DOHH2 (cell line): ENCODE results near the gene INCENP.

ENCODE experiments used
- H3F3A ChIP-seq: fragments of 200-600 bp; sonication (generic), shearing (Covaris generic); 2 replicates; pipeline ENCODE4 v1.6.0; 2016; ENCODE audit warnings: antibody characterized with exemption, mild to moderate bottlenecking; ENCODE audit not compliant: control insufficient read depth, insufficient read depth
- H3K27ac ChIP-seq: fragments of 200-600 bp; sonication (generic); 2 replicates; pipeline ENCODE4 v1.5.1; 2014; ENCODE audit warnings: low read depth, mild to moderate bottlenecking, low read length, moderate library complexity
- H3K27me3 ChIP-seq: fragments of 200-600 bp; sonication (generic); 2 replicates; pipeline ENCODE4 v1.6.1; 2014; ENCODE audit warnings: mild to moderate bottlenecking, low read length, mixed read lengths; ENCODE audit not compliant: control insufficient read depth
- H3K36me3 ChIP-seq: fragments of 200-600 bp; sonication (generic); 2 replicates; pipeline ENCODE4 v1.6.1; 2014; ENCODE audit warnings: mild to moderate bottlenecking, low read length, moderate library complexity, mixed read lengths; ENCODE audit not compliant: control insufficient read depth
- H3K4me1 ChIP-seq: fragments of 200-600 bp; sonication (generic); 2 replicates; pipeline ENCODE4 v1.6.1; 2014; ENCODE audit warnings: mild to moderate bottlenecking, low read length, mixed read lengths; ENCODE audit not compliant: control insufficient read depth
- H3K4me2 ChIP-seq: fragments of 200-600 bp; sonication (generic); 2 replicates; pipeline ENCODE4 v1.6.0; 2014; ENCODE audit warnings: mild to moderate bottlenecking, low read length, moderate library complexity
- H3K4me3 ChIP-seq: fragments of 200-600 bp; sonication (generic); 2 replicates; pipeline ENCODE4 v1.5.1; 2014; ENCODE audit warnings: mild to moderate bottlenecking, low read length, mixed read lengths
- H3K79me2 ChIP-seq: fragments of 200-600 bp; sonication (generic); 2 replicates; pipeline ENCODE4 v1.6.1; 2014; ENCODE audit warnings: mild to moderate bottlenecking, low read length, mixed read lengths; ENCODE audit not compliant: control insufficient read depth
- H3K9me2 ChIP-seq: fragments of 200-600 bp; sonication (generic); replicated peaks from 2 replicates; pipeline ENCODE4 v1.6.1; 2014; ENCODE audit warnings: mild to moderate bottlenecking, low read length, mixed read lengths; ENCODE audit not compliant: control insufficient read depth
- H3K9me3 ChIP-seq: fragments of 200-600 bp; sonication (generic); 2 replicates; pipeline ENCODE4 v1.6.1; 2014; ENCODE audit warnings: antibody characterized with exemption, low read length, mixed read lengths; ENCODE audit not compliant: control insufficient read depth, insufficient read depth
- H4K20me1 ChIP-seq: fragments of 200-600 bp; sonication (generic); 2 replicates; pipeline ENCODE4 v1.6.0; 2014; ENCODE audit warnings: low read depth, mild to moderate bottlenecking, antibody characterized with exemption, low read length, moderate library complexity; ENCODE audit not compliant: control insufficient read depth, insufficient read depth
- EZH2phosphoT487 ChIP-seq: fragments of 200-600 bp; sonication (generic); IDR thresholded peaks from 2 replicates; pipeline ENCODE4 v1.6.1; 2017; ENCODE audit warnings: borderline replicate concordance, mild to moderate bottlenecking, antibody characterized with exemption, low read length, moderate library complexity, mixed read lengths
- TF ChIP-seq, protein P1 (sequence below): fragments of 200-600 bp; sonication (generic); IDR thresholded peaks from one replicate; pipeline ENCODE4 v1.5.1; 2014; ENCODE audit warnings: antibody characterized with exemption, mild to moderate bottlenecking, low read depth, low read length; ENCODE audit not compliant: poor library complexity, severe bottlenecking

The INCENP gene

DNA sequence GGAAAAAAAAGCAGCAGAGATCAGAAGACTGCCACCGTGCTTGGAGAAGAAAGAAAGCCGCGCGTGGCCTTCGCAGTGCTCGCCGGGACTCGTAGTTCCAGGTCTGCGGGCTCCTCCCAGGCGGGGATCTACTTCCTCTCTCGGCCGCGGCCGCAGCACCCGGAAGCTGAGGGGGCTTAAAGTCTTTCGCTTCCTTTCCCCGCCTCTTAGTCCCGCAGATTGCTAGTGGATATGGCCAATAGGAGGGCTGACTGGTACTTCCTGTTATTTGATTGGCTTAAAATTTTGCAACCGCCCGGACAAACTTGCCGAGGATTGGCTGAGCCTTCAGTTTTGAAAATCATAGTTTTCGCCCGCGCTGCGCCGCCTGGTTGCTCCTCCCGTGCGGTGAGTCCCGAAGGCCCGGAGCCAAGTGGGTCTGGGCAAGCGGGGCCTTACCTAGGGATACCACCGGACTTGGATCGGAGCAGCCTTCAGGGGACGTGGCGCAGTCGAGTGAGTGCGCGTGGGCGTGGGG is at the start of gene INCENP:
Gene INCENP (plus strand): TSS at position 343 of the 517 bp plus-strand sequence. CDS start 4,151 bp downstream, outside the sequence.
- Histone ChIP-seq H3K27me3 (no peaks in the 10 kb centered on the region), H3K27ac (peak within 1 kb of the TSS; percentile 57)

DNA sequence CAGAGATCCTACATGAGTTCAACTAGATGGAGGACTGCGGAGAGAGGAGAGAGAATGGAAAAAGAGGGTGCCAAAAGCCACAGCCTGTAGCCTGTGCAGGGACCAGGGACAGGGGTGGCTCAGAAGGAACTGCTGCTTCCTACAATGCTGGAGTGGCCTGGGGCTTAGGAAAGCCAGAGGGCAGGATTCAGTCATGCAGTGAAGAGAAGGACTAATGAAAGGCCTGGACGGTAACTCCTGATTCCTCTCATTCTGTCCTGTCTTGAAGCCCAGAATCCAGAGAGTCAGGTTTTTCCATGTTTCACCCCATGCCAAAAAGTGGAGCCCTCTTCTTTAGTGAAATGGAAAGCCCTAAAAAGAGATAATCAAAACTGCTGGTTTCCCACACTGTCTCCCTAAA is 48.4 kb upstream of the INCENP start:
- no peak overlapping the region for H3K4me3 ChIP-seq
- TF ChIP-seq, protein P1, sequence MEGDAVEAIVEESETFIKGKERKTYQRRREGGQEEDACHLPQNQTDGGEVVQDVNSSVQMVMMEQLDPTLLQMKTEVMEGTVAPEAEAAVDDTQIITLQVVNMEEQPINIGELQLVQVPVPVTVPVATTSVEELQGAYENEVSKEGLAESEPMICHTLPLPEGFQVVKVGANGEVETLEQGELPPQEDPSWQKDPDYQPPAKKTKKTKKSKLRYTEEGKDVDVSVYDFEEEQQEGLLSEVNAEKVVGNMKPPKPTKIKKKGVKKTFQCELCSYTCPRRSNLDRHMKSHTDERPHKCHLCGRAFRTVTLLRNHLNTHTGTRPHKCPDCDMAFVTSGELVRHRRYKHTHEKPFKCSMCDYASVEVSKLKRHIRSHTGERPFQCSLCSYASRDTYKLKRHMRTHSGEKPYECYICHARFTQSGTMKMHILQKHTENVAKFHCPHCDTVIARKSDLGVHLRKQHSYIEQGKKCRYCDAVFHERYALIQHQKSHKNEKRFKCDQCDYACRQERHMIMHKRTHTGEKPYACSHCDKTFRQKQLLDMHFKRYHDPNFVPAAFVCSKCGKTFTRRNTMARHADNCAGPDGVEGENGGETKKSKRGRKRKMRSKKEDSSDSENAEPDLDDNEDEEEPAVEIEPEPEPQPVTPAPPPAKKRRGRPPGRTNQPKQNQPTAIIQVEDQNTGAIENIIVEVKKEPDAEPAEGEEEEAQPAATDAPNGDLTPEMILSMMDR = no peak
- TF ChIP-seq EZH2phosphoT487 = no peak
- no peaks in the 10 kb centered on the region for H4K20me1 ChIP-seq
- no peak overlapping the region for H3K27ac ChIP-seq
- no peaks in the 10 kb centered on the region for H3K4me1 ChIP-seq
- H3K27me3 ChIP-seq = peaks cover under 1% of the 10 kb centered on the region; the same call in 1 of the 2 replicates
- no peak overlapping the region for H3K4me2 ChIP-seq
- no peaks in the 10 kb centered on the region for H3K36me3 ChIP-seq
- no peaks in the 10 kb centered on the region for H3K9me3 ChIP-seq
- H3K9me2 ChIP-seq = no peaks in the 10 kb centered on the region
- no peaks in the 10 kb centered on the region for H3K79me2 ChIP-seq
- H3F3A ChIP-seq = no peaks in the 10 kb centered on the region

More for the DNA sequence above, at the start of gene INCENP:
- Histone ChIP-seq H3K79me2 (peaks cover 50% of the 10 kb centered on the region), H3K4me1 (peaks cover 29% of the 10 kb centered on the region), H3K4me3 (peak within 1 kb of the TSS; percentile 86), H3K4me2 (peak within 1 kb of the TSS; percentile 96), H3K36me3 (peaks cover 48% of the 10 kb centered on the region), H3K9me3 (no peaks in the 10 kb centered on the region), H3K9me2 (no peaks in the 10 kb centered on the region), H4K20me1 (peaks cover 32% of the 10 kb centered on the region), H3F3A (no peaks in the 10 kb centered on the region)
- no peak for TF ChIP-seq EZH2phosphoT487
- TF ChIP-seq, protein P1 = no peak

DNA sequence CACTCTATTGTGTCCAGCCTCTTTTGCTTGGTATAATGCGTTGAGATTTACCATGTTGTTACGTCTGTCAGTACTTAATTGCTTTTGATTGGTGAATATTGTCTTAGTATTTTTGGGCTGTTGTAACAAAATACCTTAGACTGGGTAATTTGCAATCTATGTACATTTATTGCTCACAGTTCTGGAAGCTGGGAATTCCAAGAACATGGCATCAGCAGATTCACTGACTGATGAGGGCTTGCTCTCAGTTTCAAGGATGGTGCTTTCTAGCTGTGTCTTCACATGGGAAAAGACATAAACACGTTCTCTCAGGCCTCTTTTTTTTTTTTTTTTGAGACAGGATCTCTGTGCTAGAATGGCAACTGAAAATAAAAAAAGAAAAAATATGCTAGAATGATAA is 46.7 kb upstream of the INCENP start:
- no peak overlapping the region for H3K27ac ChIP-seq
- H3K4me2 ChIP-seq = no peak overlapping the region
- H3F3A ChIP-seq = no peaks in the 10 kb centered on the region
- peaks cover 6% of the 10 kb centered on the region for H3K4me1 ChIP-seq
- peaks cover 8% of the 10 kb centered on the region for H3K27me3 ChIP-seq
- no peaks in the 10 kb centered on the region for H3K9me2 ChIP-seq
- no peaks in the 10 kb centered on the region for H3K36me3 ChIP-seq
- no peak overlapping the region for H3K4me3 ChIP-seq
- no peaks in the 10 kb centered on the region for H3K79me2 ChIP-seq
- H4K20me1 ChIP-seq = no peaks in the 10 kb centered on the region
- H3K9me3 ChIP-seq = no peaks in the 10 kb centered on the region
- no peak for TF ChIP-seq EZH2phosphoT487
- TF ChIP-seq, protein P1 = no peak
